Neuronal stem cell (in vitro differentiated cells): ENCODE data around the gene RHOT1.

Experiments used
- DNase-seq: peaks from one replicate; pipeline ENCODE4 v3.0.0-alpha.2; 2013; ENCODE audit warnings: low spot score
- H2AFZ ChIP-seq: one replicate; pipeline ENCODE4 v1.6.1; 2013; ENCODE audit warnings: mild to moderate bottlenecking, low read length, inconsistent platforms
- H2AK5ac ChIP-seq: 2 replicates; pipeline ENCODE4 v1.6.1; 2013; ENCODE audit warnings: low read depth, mild to moderate bottlenecking, inconsistent platforms, low read length, moderate library complexity, mixed read lengths
- H2BK120ac ChIP-seq: 2 replicates; pipeline ENCODE4 v1.6.1; 2013; ENCODE audit warnings: low read depth, mild to moderate bottlenecking, inconsistent platforms, low read length, moderate library complexity, mixed read lengths
- H2BK12ac ChIP-seq: one replicate; pipeline ENCODE4 v1.6.1; 2013; ENCODE audit warnings: low read length, inconsistent platforms
- H2BK15ac ChIP-seq: 2 replicates; pipeline ENCODE4 v1.6.1; 2013; ENCODE audit warnings: mild to moderate bottlenecking, low read length, inconsistent platforms, mixed read lengths
- H2BK5ac ChIP-seq: one replicate; pipeline ENCODE4 v1.6.1; 2013; ENCODE audit warnings: inconsistent platforms, mild to moderate bottlenecking, low read length, moderate library complexity
- H3K14ac ChIP-seq: one replicate; pipeline ENCODE4 v1.6.1; 2013; ENCODE audit warnings: low read length, inconsistent platforms
- H3K18ac ChIP-seq: 2 replicates; pipeline ENCODE4 v1.6.1; 2013; ENCODE audit warnings: low read length, inconsistent platforms
- H3K23ac ChIP-seq: 2 replicates; pipeline ENCODE4 v1.6.1; 2013; ENCODE audit warnings: low read depth, mild to moderate bottlenecking, mixed read lengths, low read length, inconsistent platforms; ENCODE audit not compliant: poor library complexity
- H3K27ac ChIP-seq: replicated peaks from 3 replicates; pipeline ENCODE4 v1.5.1; 2013; ENCODE audit warnings: low read length, inconsistent platforms
- H3K27me3 ChIP-seq, 3 experiments: 2 replicates each; pipeline ENCODE4 v1.6.1; 2013; ENCODE audit warnings: low read length in 3 of 3, mild to moderate bottlenecking in 2 of 3, inconsistent platforms in 1 of 3, low read depth in 1 of 3, mixed read lengths in 1 of 3, moderate library complexity in 1 of 3; ENCODE audit not compliant: control insufficient read depth in 3 of 3, insufficient read depth in 3 of 3
- H3K36me3 ChIP-seq, 2 donors: replicated peaks in 1 of 2; 2 replicates each; pipeline ENCODE4 v1.6.1; 2013; ENCODE audit warnings: low read length in 2 of 2; ENCODE audit not compliant: control insufficient read depth in 2 of 2, insufficient read depth in 2 of 2
- H3K4ac ChIP-seq: 2 replicates; pipeline ENCODE4 v1.6.1; 2013; ENCODE audit warnings: inconsistent platforms, mild to moderate bottlenecking, low read length, moderate library complexity
- H3K4me1 ChIP-seq, 2 donors: 1 replicate in 1 of 2; 2 replicates in 1 of 2; pipeline ENCODE4 v1.6.1; 2013; ENCODE audit warnings: low read length in 2 of 2, low read depth in 1 of 2; ENCODE audit not compliant: control insufficient read depth in 2 of 2, insufficient read depth in 1 of 2
- H3K4me2 ChIP-seq: one replicate; pipeline ENCODE4 v1.6.1; 2013; ENCODE audit warnings: mild to moderate bottlenecking, low read length, inconsistent platforms; ENCODE audit not compliant: insufficient read depth, poor library complexity, severe bottlenecking
- H3K4me3 ChIP-seq, 2 donors: 2 replicates each; pipeline ENCODE4 v1.5.1; 2013; ENCODE audit warnings: low read length in 2 of 2, mild to moderate bottlenecking in 2 of 2, inconsistent platforms in 1 of 2, moderate library complexity in 1 of 2
- H3K79me1 ChIP-seq: one replicate; pipeline ENCODE4 v1.6.1; 2013; ENCODE audit warnings: low read depth, mild to moderate bottlenecking, inconsistent platforms, low read length, moderate library complexity
- H3K9ac ChIP-seq: one replicate; pipeline ENCODE4 v1.6.1; 2013; ENCODE audit warnings: mild to moderate bottlenecking, low read depth, low read length, inconsistent platforms; ENCODE audit not compliant: poor library complexity
- H3K9me3 ChIP-seq, 2 donors: replicated peaks in 1 of 2; 2 replicates each; pipeline versions ENCODE3 to v1.6.1; 2013; ENCODE audit warnings: low read length in 2 of 2, mild to moderate bottlenecking in 2 of 2, inconsistent platforms in 1 of 2, low read depth in 1 of 2, mixed read lengths in 1 of 2, moderate library complexity in 1 of 2; ENCODE audit not compliant: control insufficient read depth in 2 of 2, insufficient read depth in 1 of 2
- H4K8ac ChIP-seq: one replicate; pipeline ENCODE4 v1.6.1; 2013; ENCODE audit warnings: low read depth, mild to moderate bottlenecking, inconsistent platforms, low read length, moderate library complexity
- H4K91ac ChIP-seq: one replicate; pipeline ENCODE4 v1.6.1; 2013; ENCODE audit warnings: low read length, low read depth, mild to moderate bottlenecking, inconsistent platforms; ENCODE audit not compliant: poor library complexity
- WGBS, 2 donors: extraction: QIAGEN DNeasy Blood & Tissue Kit; methylation state at CpG; one replicate each; pipeline ENCODE4 v1.1.7; 2013; ENCODE audit warnings: missing lambda C conversion rate in 2 of 2, mixed read lengths in 1 of 2; ENCODE audit not compliant: insufficient read length in 2 of 2, insufficient replicate concordance in 1 of 2; ENCODE audit errors: extremely low coverage in 2 of 2; 5-methylcytosine and 5-hydroxymethylcytosine counted together

The RHOT1 gene

DNA sequence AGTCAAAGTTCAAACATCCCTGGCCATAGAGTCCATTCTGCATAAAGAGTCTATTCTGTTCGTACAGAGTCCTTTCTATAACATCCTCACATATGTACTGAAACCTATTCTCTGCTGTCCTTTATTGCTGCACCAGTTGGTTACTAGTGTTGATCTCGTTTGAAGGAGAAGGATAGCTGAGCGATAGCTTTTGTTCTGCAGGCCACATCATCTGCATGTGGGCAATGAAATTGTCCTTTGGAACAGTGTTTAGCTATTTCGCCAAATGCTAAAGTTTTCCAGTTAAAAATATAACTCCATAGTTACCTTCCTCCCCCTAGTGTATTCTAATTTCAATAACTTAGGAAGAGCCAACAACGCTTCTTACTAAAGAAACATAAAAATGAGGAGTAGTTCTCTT, 6.0 kb downstream of the RHOT1 start:
- H2AK5ac ChIP-seq: no peak overlapping the region
- H3K27ac ChIP-seq: no peak overlapping the region
- H2BK15ac ChIP-seq: no peak overlapping the region
- H2BK5ac ChIP-seq: no peak overlapping the region
- H2AFZ ChIP-seq: no peak overlapping the region
- H3K23ac ChIP-seq: no peak overlapping the region
- H3K4me2 ChIP-seq: no peak overlapping the region
- no peak overlapping the region for H3K4me3 ChIP-seq
- H3K9me3 ChIP-seq: no peaks in the 10 kb centered on the region
- H4K8ac ChIP-seq: no peak overlapping the region
- WGBS, 2 donors: no CpG with 5 or more reads among the region's 5 CpGs
- H3K36me3 ChIP-seq: peaks cover 0 to 25% of the 10 kb centered on the region in 2 donors
- no peaks in the 10 kb centered on the region for H3K79me1 ChIP-seq
- H2BK120ac ChIP-seq: no peak overlapping the region
- DNase-seq: no peak
- H3K4ac ChIP-seq: no peak overlapping the region
- H3K27me3 ChIP-seq: no peaks in the 10 kb centered on the region
- H2BK12ac ChIP-seq: no peak overlapping the region
- no peak overlapping the region for H4K91ac ChIP-seq
- H3K4me1 ChIP-seq: peaks cover 0 to 4% of the 10 kb centered on the region in 2 donors
- H3K18ac ChIP-seq: no peak overlapping the region
- H3K14ac ChIP-seq: no peak overlapping the region
- H3K9ac ChIP-seq: no peak overlapping the region

DNA sequence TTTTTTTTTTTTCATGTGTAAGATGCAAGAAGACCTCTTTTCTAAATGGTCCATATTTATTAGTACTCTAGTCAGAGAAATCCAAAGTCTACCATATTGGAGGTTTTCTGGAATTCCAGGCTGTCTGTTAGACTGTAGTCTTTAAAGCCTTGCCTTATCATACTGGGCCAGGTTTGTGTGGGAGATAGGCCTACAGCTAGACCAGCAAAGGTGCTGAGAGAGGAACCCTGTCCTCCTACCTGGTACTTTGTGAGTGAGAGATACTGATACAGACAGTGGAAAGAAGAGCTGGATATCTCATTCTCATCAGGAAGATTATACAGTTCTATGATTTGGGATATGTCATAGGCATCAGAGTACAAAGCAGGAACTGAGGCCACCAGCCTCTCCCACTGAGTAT, 8.1 kb downstream of the RHOT1 start:
- H2BK120ac ChIP-seq: no peak overlapping the region
- DNase-seq: no peak
- H2AK5ac ChIP-seq: no peak overlapping the region
- no peak overlapping the region for H3K23ac ChIP-seq
- no peaks in the 10 kb centered on the region for H3K4me1 ChIP-seq
- H3K4me3 ChIP-seq: no peak overlapping the region
- H3K4me2 ChIP-seq: no peak overlapping the region
- no peaks in the 10 kb centered on the region for H3K79me1 ChIP-seq
- H3K18ac ChIP-seq: no peak overlapping the region
- H3K36me3 ChIP-seq: peaks cover 0 to 36% of the 10 kb centered on the region in 2 donors
- H2BK15ac ChIP-seq: no peak overlapping the region
- no peak overlapping the region for H3K27ac ChIP-seq
- no peaks in the 10 kb centered on the region for H3K27me3 ChIP-seq
- H4K91ac ChIP-seq: no peak overlapping the region
- no peak overlapping the region for H2BK5ac ChIP-seq
- H4K8ac ChIP-seq: no peak overlapping the region
- H3K9ac ChIP-seq: no peak overlapping the region
- H3K9me3 ChIP-seq: no peaks in the 10 kb centered on the region
- no peak overlapping the region for H3K4ac ChIP-seq
- no peak overlapping the region for H2BK12ac ChIP-seq
- no peak overlapping the region for H2AFZ ChIP-seq
- H3K14ac ChIP-seq: no peak overlapping the region

DNA sequence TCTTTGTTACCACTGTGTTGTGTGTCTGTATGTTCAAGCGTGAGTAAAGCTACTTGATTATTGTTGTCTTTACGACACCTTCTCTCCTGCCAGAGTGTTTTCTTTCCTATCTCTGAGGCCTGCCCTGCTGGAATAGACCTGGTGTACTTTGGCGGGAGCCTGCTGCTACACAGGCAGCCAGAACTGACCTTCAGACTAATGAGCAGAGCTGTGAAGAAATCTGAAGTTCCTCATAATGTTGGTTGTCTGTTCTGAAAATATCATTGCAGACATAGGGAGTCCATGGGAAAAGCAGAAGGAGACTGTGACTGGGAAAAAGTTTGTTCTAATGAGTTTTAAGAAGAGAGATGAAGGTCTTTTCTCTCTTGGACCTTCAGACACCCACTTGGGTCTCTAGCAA, 9.8 kb downstream of the RHOT1 start:
- H3K4me2 ChIP-seq: no peak overlapping the region
- H3K4ac ChIP-seq: no peak overlapping the region
- no peak overlapping the region for H3K18ac ChIP-seq
- H3K4me3 ChIP-seq: no peak overlapping the region
- H3K14ac ChIP-seq: no peak overlapping the region
- H2BK5ac ChIP-seq: no peak overlapping the region
- no peak overlapping the region for H4K91ac ChIP-seq
- H3K27me3 ChIP-seq: no peaks in the 10 kb centered on the region
- no peak overlapping the region for H2BK15ac ChIP-seq
- peaks cover 0 to 41% of the 10 kb centered on the region in 2 donors for H3K36me3 ChIP-seq
- H3K79me1 ChIP-seq: no peaks in the 10 kb centered on the region
- H2BK12ac ChIP-seq: no peak overlapping the region
- no peak overlapping the region for H2AFZ ChIP-seq
- H3K9me3 ChIP-seq: no peaks in the 10 kb centered on the region
- H3K9ac ChIP-seq: no peak overlapping the region
- H2AK5ac ChIP-seq: no peak overlapping the region
- no CpG with 5 or more reads among the region's 3 CpGs for WGBS, 2 donors
- H3K4me1 ChIP-seq: no peaks in the 10 kb centered on the region
- no peak overlapping the region for H2BK120ac ChIP-seq
- no peak for DNase-seq
- no peak overlapping the region for H3K27ac ChIP-seq
- H4K8ac ChIP-seq: no peak overlapping the region
- no peak overlapping the region for H3K23ac ChIP-seq

DNA sequence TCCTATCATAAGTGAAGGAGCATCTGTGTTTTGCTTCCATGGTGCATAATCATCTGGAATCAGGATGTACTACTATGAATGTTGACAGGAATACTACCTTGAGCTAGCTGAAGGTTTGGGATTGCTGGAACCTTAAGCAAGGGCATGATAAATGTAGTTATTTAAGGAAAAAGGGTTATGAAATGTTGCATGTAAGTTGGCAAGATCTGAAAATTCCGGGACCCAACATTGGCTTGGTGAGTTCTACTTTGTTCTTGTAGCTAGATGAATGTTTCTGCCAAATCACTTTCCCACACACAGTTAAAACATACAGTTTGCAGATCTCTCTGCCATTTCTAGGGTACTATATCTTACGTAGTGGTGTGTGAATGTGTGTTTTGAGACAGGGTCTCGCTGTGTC, 13.6 kb downstream of the RHOT1 start:
- no peak overlapping the region for H2BK5ac ChIP-seq
- no peaks in the 10 kb centered on the region for H3K27me3 ChIP-seq
- H3K18ac ChIP-seq: no peak overlapping the region
- H4K91ac ChIP-seq: no peak overlapping the region
- H2AFZ ChIP-seq: no peak overlapping the region
- H3K9me3 ChIP-seq: peaks cover 3 to 10% of the 10 kb centered on the region in 2 donors
- H3K27ac ChIP-seq: no peak overlapping the region
- no peak overlapping the region for H2BK120ac ChIP-seq
- H3K79me1 ChIP-seq: peaks cover 15% of the 10 kb centered on the region
- no peak overlapping the region for H3K4ac ChIP-seq
- no peak overlapping the region for H4K8ac ChIP-seq
- no peak overlapping the region for H3K4me2 ChIP-seq
- H2BK12ac ChIP-seq: no peak overlapping the region
- H3K23ac ChIP-seq: no peak overlapping the region
- H3K36me3 ChIP-seq: peaks cover 13 to 66% of the 10 kb centered on the region in 2 donors
- H3K9ac ChIP-seq: no peak overlapping the region
- no peak overlapping the region for H3K14ac ChIP-seq
- no peak for DNase-seq
- no peak overlapping the region for H2AK5ac ChIP-seq
- H3K4me1 ChIP-seq: no peaks in the 10 kb centered on the region
- no peak overlapping the region for H2BK15ac ChIP-seq
- no peak overlapping the region for H3K4me3 ChIP-seq
- no CpG with 5 or more reads among the region's 3 CpGs for WGBS, 2 donors
